ENCODE measurements around the gene RPN1. TPM values are rescaled to one million over a fixed set of nuclear protein-coding genes. Genes with fewer than 3 reads are reported as not detected.
A peak's percentile ranks its signal among the peaks of the same experiment; 100 is the strongest.

RPN1 gene
- total RNA-seq, 4 donors from 2014 or later, result 197 to 219 (median 212) TPM

- H3K36me3 ChIP-seq, result no peaks in the 10 kb centered on the region
- H3K4me3 ChIP-seq, result no peak overlapping the region
- H3K4me1 ChIP-seq, result no peaks in the 10 kb centered on the region
- TF ChIP-seq POLR2A (IDR thresholded peaks at IDR 0.05), result no peak
- no peak for TF ChIP-seq CTCF (IDR thresholded peaks at IDR 0.05 in 4 of 5, conservative IDR thresholded peaks at IDR 0.05 in 1 of 5)
- intact Hi-C loops (cut with DNase I; ENCODE audit: low total_unique reads) (loop anchor here (10.0 kb wide), 1 partner anchor 88 kb away; no protein-coding TSS in a partner anchor), in situ Hi-C loops (cut with MboI; ENCODE audit: low sequenced_read_pairs in 4 of 4) (no loop called here)
- peak overlapping the region in 3 of 4 donors; percentile 41 to 58 (median 41) for H3K27ac ChIP-seq
- H3K9me3 ChIP-seq, result no peaks in the 10 kb centered on the region
- ATAC-seq, result no peak
- no peak for DNase-seq
- H3K27me3 ChIP-seq, result peaks cover 0 to 4% (median 0%) of the 10 kb centered on the region in 3 donors
These were observed 77.5 kb downstream of the RPN1 start for GRCh38 chr3:128573160-128573559.

- DNase-seq, result no peak
- H3K9me3 ChIP-seq, result no peaks in the 10 kb centered on the region
- no peak overlapping the region for H3K4me3 ChIP-seq
- TF ChIP-seq CTCF (IDR thresholded peaks at IDR 0.05 in 4 of 5, conservative IDR thresholded peaks at IDR 0.05 in 1 of 5) (no peak), POLR2A (IDR thresholded peaks at IDR 0.05) (no peak)
- H3K27ac ChIP-seq, result no peak overlapping the region
- no peaks in the 10 kb centered on the region for H3K4me1 ChIP-seq
- no peaks in the 10 kb centered on the region for H3K36me3 ChIP-seq
- ATAC-seq, result no peak
- intact Hi-C loops (cut with DNase I; ENCODE audit: low total_unique reads), result loop anchor here (10.0 kb wide), 1 partner anchor 88 kb away; no protein-coding TSS in a partner anchor
- H3K27me3 ChIP-seq, result peaks cover 0 to 4% (median 0%) of the 10 kb centered on the region in 3 donors
- in situ Hi-C loops (cut with MboI; ENCODE audit: low sequenced_read_pairs in 4 of 4), result no loop called here
These were observed 77.9 kb downstream of the RPN1 start for GRCh38 chr3:128572644-128573105.

GRCh38 chr3:128572013-128572412 is 78.6 kb downstream of the RPN1 start:
- H3K4me1 ChIP-seq, result no peaks in the 10 kb centered on the region
- in situ Hi-C loops (cut with MboI; ENCODE audit: low sequenced_read_pairs in 4 of 4), result no loop called here
- DNase-seq (no peak), ATAC-seq (no peak)
- TF ChIP-seq POLR2A (IDR thresholded peaks at IDR 0.05) (no peak), CTCF (IDR thresholded peaks at IDR 0.05 in 4 of 5, conservative IDR thresholded peaks at IDR 0.05 in 1 of 5) (no peak)
- H3K27me3 ChIP-seq, result peaks cover 0 to 4% (median 0%) of the 10 kb centered on the region in 3 donors
- no peaks in the 10 kb centered on the region for H3K36me3 ChIP-seq
- no peak overlapping the region for H3K4me3 ChIP-seq
- intact Hi-C loops (cut with DNase I; ENCODE audit: low total_unique reads), result loop anchor here (10.0 kb wide), 1 partner anchor 87 kb away; no protein-coding TSS in a partner anchor
- H3K27ac ChIP-seq, result no peak overlapping the region
- no peaks in the 10 kb centered on the region for H3K9me3 ChIP-seq

Other genes with a start within 250 kb of the RPN1 start
- not detected for gene DNAJB8, start 183.9 kb downstream of the RPN1 start, total RNA-seq
- 10 to 100 TPM in 3 of 4 donors, 1 to 10 TPM in 1; 9.0 to 14.4 (median 12.7) TPM for gene GATA2, start 157.6 kb downstream of the RPN1 start, total RNA-seq
- 100 to 1,000 TPM; 102 to 190 (median 149) TPM for gene RAB7A, start 75.4 kb upstream of the RPN1 start, total RNA-seq
- 10 to 100 TPM; 26.3 to 43.0 (median 37.5) TPM for gene ACAD9, start 228.8 kb upstream of the RPN1 start, total RNA-seq

Data from gastrocnemius medialis (tissue), 4 donors.